Activated effector memory CD4-positive, alpha-beta T cell treated with Interleukin-2 at 50 U/mL for 16 hours (primary cell): ENCODE results near the gene CAMK2D.

Experiments used
- DNase-seq: peaks from one replicate; pipeline ENCODE4 v3.0.0-alpha.2; 2020

Gene CAMK2D

DNA sequence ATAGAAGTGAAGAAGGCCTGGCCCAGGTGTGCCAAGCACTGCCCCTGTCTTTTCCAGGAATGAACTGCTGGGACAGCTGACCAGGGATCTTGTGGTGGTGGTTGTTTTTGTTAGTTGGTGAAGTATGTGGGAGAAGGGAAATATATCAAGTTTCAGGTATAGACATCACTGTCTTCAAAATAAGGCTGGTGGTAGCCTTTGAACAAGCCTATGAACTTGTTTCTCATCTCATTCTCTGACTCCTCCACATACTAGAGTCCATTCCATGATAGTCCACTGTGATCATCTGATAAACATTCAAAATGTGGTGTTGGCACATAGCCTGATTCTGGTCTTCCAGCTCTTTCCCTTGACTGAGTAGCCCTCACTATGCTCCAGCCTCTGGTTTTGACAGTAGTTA is 303.7 kb downstream of the CAMK2D start:
- no peak for DNase-seq

GRCh38 chr4:113457121-113457520 is 304.4 kb downstream of the CAMK2D start:
- DNase-seq: no peak

DNA sequence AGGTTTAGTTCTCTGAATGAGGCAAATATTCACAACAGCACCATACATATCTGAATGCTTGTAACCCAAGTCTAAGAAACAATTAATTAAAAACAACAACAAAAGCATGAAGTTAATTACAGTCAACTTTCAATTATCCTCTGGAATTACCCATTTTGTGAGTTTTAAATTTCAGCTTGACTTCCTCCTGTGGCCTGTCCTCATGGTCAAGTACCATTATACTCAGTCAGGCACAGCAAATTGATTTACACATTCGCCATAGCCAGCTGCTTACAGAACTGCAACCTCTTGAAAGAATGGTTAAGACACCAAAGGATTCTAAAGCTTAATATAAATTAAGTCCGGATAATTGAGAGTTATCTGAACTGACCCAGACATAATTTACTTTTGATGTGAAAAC is 306.5 kb downstream of the CAMK2D start:
- DNase-seq: no peak

DNA sequence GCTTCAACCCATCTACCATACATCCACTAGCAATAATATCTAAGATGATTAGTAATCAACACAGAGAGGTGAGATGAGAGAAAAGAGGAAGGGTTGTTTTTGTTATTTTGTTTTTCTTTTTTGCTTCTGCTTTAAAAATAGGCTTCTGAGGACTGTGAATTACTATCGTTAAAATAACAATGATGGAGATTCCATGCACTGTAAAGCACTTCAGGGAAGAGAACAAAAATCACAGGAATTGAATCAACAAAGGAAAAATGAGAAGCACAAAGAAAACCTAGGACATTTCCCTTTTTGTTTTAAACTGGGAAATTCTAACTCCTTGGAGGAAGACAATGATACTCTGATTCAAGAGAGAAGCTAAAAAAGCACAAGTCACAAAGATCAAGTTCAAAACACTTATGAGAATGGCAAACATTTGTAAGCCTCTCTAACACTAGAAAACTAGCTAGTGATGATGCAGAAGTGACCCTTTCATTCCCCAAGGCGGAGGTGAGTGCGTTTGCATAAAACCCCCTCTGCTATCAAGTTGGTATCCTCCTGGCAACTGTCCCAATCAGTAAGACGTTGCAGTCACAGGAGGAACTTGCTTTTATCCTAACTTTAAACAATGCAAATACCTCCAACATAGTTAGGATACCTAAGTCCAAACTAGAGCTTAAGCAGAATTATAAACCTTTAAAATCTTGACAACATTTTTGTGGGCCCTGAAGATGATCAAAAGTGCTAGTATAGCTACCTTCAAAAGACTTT is 308.5 kb downstream of the CAMK2D start:
- no peak for DNase-seq

DNA sequence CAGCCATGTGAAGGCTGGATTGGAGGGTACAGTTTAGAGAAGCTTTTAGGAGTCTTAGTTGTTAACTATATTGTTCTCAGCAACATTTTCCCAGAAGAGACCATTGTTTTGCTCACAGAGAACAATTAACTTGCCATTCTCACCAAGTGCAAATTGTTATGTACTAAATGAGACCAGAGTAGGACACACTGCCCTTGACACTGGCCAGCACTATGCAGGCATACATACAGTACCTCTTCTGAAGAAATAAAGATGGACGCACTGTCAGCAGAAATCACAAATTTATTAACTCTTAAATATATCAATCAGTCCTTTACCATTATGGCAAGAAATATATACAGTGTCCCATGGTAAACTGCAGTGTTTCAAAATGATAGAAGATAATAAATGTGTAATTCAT is 309.4 kb downstream of the CAMK2D start:
- DNase-seq: no peak

DNA sequence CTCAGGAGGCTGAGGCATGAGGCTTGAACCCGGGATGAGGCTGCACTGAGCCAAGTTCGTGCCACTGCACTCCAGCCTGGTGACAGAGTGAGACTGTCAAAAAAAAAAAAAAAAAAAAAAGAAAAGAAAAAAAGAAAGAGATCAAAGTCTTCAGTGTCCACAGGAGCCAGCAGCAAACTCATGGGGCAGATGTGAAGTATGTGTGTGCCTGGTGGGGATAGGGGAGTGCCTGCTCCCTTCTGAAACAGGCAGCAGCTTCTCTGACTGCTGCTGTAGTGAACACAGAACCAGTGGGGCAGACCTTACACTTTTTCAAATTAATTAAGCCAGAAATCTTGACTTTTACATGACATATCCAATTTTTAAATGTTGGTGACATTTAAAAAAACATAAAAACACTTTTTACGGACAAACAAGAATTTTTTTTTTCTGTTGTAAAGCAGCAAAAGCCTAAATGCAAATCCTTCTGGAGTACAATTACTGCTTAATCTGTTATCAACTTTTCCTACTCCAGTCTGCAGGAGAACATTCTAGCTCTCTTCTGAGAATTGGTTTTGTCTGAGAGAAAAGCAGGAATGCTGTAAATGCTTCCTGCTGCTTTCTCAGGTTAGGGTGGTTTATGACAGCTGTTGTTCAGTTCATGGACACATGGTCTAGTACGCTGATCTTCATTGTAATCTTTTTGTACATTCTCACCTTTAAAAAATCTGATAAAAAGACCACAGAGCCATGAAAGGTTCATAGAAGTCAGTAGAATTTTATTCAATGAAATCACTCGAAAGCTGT is 311.1 kb downstream of the CAMK2D start:
- DNase-seq: no peak

DNA sequence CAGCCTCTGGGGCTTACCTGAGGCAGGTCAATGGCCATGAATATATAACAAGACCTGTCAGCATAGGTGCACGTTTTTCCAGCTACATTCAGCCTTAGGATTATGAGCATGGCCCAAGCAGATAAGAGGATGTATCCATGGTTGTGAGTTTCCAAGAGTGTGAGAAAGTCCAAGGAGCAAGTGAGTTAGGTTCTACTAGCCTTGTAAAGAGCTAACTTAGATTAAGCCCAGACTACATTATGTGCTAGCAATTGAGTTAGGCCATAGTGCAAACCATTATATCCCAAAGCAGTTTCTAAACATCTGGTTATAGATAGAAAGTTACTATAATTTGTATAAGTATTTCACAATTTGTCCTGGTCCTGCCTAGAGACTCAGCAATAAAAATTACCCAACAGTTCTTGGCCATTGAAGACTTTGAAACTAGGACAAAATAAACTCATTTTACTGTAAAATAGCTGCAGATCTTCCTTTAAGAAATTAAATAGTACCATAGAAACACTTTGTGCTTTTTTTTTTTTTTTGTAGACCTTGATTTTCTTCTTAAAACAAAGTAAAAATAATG is 312.0 kb downstream of the CAMK2D start:
- no peak for DNase-seq

GRCh38 chr4:113447769-113448168 is 313.8 kb downstream of the CAMK2D start:
- DNase-seq: no peak

GRCh38 chr4:113447061-113447460 is 314.5 kb downstream of the CAMK2D start:
- no peak for DNase-seq

GRCh38 chr4:113446019-113446418 is 315.5 kb downstream of the CAMK2D start:
- no peak for DNase-seq

DNA sequence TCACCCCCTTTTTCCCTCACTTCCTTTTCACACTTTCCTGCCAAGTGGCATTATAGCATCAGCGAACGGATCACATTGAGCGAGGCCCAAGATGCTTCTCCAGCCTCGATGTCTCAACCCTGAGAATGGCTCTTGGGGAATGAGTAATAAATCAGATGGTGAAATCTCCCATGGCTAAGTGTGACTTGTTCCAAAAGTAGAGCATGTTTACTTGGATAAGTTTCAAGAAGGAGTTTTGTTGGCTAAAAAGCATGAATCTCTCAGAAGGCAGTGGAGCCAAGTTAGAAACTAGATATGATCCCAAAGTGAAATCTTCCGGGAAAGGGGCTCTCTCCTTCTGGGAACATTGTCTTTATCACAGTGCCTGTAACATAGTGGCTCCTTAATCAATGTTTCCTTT is 316.3 kb downstream of the CAMK2D start:
- no peak for DNase-seq

GRCh38 chr4:113444386-113444785 is 317.2 kb downstream of the CAMK2D start:
- no peak for DNase-seq

GRCh38 chr4:113442826-113443225 is 318.7 kb downstream of the CAMK2D start:
- no peak for DNase-seq

- DNase-seq: no peak
These were observed 321.2 kb downstream of the CAMK2D start for GRCh38 chr4:113440371-113440770.

GRCh38 chr4:113438596-113438995 is 322.9 kb downstream of the CAMK2D start:
- no peak for DNase-seq

- DNase-seq: no peak
These were observed 324.4 kb downstream of the CAMK2D start for GRCh38 chr4:113437129-113437528.

DNA sequence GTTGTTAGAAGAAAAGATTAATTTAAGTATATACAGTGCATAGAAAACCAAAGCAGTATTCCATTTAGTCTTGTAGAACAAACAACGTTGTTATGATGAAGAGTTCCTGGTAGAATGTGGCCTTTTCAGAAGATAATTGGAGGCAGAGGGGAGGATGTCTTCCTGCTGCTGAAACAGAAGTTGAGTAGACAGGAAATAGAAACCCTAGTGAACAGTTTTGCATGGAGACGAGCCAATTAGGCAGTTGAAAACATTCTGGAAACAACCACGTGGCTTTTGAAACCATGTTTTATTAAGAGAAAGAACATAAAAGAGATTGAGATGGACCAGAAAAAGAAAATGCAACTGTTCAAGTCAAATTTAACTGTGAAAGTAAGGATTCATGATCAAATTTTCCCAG is 325.2 kb downstream of the CAMK2D start:
- DNase-seq: no peak

DNA sequence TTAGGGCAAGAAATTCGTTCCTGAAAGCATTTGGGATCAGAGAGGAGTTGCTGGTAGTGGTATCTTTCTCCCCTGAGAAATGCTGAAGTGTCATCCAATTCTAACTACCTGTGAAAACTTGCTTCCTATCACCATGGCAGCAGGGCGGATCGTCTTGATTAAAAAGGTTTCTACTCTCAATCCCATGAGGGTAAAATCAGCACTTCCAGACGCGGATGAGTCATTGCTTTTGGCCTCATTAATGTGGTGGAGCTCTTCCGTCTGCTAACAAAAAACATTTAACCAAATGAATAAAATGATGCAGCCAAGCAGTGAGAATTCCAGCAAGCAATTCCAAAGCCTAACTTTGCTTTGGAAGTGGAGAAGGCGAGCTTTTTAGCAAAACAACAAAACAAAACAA is 325.6 kb downstream of the CAMK2D start:
- DNase-seq: no peak

DNA sequence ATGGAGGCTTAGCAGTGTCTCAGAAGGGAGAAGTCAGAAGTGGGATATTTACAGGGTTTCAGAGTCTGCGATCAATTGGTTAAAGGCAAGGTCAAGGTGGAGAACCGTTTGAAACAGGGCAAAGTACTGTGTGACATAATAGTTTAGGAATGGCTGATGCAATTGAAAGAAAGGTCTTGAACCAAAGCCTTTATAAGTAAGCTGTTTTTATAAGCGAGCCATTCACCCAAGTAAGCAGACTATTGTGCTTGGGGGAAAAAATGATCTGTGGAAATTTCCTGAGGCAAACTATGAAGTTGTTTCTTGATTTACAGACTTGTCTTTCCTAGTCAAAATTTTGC is 327.3 kb downstream of the CAMK2D start:
- DNase-seq: no peak

- no peak for DNase-seq
These were observed 327.8 kb downstream of the CAMK2D start for GRCh38 chr4:113433536-113434246.

DNA sequence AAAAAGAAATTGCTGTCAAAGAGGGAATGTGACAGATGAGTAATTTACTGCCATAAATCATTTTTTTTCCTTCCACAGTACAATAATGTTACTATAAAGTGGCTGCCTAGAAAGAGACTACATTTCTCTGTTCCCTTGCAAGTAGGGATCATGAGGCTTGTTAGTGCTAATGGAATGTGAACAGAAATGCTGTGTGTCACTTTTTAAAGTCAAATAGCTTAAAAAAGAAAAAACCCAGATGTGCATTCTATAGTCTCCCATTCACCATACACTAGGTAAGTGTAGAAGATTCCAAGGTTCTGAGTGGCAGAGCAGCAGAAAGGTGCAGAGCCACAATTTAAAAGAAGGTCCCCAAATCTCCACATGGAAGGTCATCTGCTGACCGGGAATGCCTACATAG is 328.4 kb downstream of the CAMK2D start:
- no peak for DNase-seq

DNA sequence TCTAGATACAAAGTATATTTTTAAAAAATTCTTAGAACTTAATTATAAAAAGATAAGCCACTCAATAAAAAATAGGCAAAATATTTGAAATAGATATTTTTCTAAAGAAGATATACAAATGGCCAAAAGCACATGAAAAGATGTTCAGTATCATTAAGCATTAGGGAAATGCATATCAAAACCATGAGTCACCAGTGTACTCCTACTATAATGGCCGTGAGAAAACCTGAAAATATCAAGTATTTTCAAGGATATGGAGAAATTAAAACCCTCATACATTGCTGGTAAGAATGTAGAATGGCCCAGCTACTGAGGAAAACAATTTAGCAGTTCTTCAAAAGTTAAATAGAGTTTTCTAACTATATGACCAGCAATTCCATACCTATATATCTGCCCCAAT is 337.9 kb downstream of the CAMK2D start:
- no peak for DNase-seq

DNA sequence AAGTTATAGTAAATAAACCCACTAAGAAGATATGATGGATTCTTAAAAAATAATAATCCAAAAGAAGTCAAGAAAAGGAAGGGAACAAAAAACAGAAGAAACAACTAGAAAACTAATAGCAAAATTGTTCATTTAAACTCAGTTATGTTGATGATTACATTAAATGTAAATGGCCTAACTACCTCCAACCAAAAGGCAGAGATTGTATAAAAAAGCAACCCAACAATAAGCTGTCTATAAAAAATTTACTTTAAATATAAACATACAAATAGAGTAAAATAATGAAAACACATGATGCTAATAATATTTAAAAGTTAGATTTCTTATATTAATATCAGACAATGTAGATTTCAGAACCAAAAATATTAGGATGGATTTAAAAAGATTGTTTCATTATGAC is 340.6 kb downstream of the CAMK2D start:
- DNase-seq: no peak

- DNase-seq: no peak
These were observed 341.9 kb downstream of the CAMK2D start for GRCh38 chr4:113419631-113420030.
